HG03432 (cell line): ENCODE data around the gene MAPK10.
A peak's percentile ranks its signal among the peaks of the same experiment; 100 is the strongest.
"Not testable (repeated sequence)": the region's sequence is repeated elsewhere in the genome, so short reads cannot be mapped to it uniquely, and the experiment has no call there.

Source experiments
- ATAC-seq: cut with Tn5 transposase; IDR thresholded peaks from one replicate; pipeline ENCODE4 v1.9.1; 2021; ENCODE audit warnings: mild to moderate bottlenecking, moderate library complexity; ENCODE audit not compliant: unreplicated experiment

The MAPK10 gene

GRCh38 chr4:85995361-85995760 is 364.5 kb downstream of the MAPK10 start:
- ATAC-seq: no peak

- no peak for ATAC-seq
Measured at GRCh38 chr4:85994576-85994975, 365.3 kb downstream of the MAPK10 start.

GRCh38 chr4:85993641-85994040 is 366.2 kb downstream of the MAPK10 start:
- ATAC-seq: no peak

GRCh38 chr4:85986266-85986665 is 373.6 kb downstream of the MAPK10 start:
- no peak for ATAC-seq

- peak; percentile 95 for ATAC-seq
Measured at GRCh38 chr4:85979276-85979675, 380.6 kb downstream of the MAPK10 start.

GRCh38 chr4:85970535-85970934 is 389.3 kb downstream of the MAPK10 start:
- ATAC-seq: no peak

- ATAC-seq: peak; percentile 76
Measured at GRCh38 chr4:85968945-85969819, 390.7 kb downstream of the MAPK10 start.

- no peak for ATAC-seq
Measured at GRCh38 chr4:85967872-85968271, 392.0 kb downstream of the MAPK10 start.

- no peak for ATAC-seq
Measured at GRCh38 chr4:85966373-85966772, 393.5 kb downstream of the MAPK10 start.

- no peak for ATAC-seq
Measured at GRCh38 chr4:85965529-85965928, 394.3 kb downstream of the MAPK10 start.

GRCh38 chr4:85965017-85965416 is 394.8 kb downstream of the MAPK10 start:
- not testable (repeated sequence) for ATAC-seq

GRCh38 chr4:85964298-85964697 is 395.6 kb downstream of the MAPK10 start:
- no peak for ATAC-seq

- no peak for ATAC-seq
Measured at GRCh38 chr4:85963231-85963630, 396.6 kb downstream of the MAPK10 start.

- no peak for ATAC-seq
Measured at GRCh38 chr4:85961887-85962286, 398.0 kb downstream of the MAPK10 start.

GRCh38 chr4:85956293-85956945 is 403.4 kb downstream of the MAPK10 start:
- ATAC-seq: no peak

GRCh38 chr4:85955620-85956292 is 404.1 kb downstream of the MAPK10 start:
- ATAC-seq: no peak

GRCh38 chr4:85953651-85954018 is 406.2 kb downstream of the MAPK10 start:
- ATAC-seq: no peak

- peak; percentile 53 for ATAC-seq
Measured at GRCh38 chr4:85952972-85953650, 406.7 kb downstream of the MAPK10 start.

- no peak for ATAC-seq
Measured at GRCh38 chr4:85952528-85952927, 407.3 kb downstream of the MAPK10 start.

GRCh38 chr4:85951099-85951498 is 408.8 kb downstream of the MAPK10 start:
- no peak for ATAC-seq

- no peak for ATAC-seq
Measured at GRCh38 chr4:85946821-85947220, 413.0 kb downstream of the MAPK10 start.
